HG02973 (cell line): ENCODE data around the gene MAPT.
"Not testable (repeated sequence)": the region's sequence is repeated elsewhere in the genome, so short reads cannot be mapped to it uniquely, and the experiment has no call there.

Source experiments
- ATAC-seq: cut with Tn5 transposase; IDR thresholded peaks from one replicate; pipeline ENCODE4 v1.9.1; 2021; ENCODE audit warnings: moderate library complexity; ENCODE audit not compliant: unreplicated experiment

MAPT gene

DNA sequence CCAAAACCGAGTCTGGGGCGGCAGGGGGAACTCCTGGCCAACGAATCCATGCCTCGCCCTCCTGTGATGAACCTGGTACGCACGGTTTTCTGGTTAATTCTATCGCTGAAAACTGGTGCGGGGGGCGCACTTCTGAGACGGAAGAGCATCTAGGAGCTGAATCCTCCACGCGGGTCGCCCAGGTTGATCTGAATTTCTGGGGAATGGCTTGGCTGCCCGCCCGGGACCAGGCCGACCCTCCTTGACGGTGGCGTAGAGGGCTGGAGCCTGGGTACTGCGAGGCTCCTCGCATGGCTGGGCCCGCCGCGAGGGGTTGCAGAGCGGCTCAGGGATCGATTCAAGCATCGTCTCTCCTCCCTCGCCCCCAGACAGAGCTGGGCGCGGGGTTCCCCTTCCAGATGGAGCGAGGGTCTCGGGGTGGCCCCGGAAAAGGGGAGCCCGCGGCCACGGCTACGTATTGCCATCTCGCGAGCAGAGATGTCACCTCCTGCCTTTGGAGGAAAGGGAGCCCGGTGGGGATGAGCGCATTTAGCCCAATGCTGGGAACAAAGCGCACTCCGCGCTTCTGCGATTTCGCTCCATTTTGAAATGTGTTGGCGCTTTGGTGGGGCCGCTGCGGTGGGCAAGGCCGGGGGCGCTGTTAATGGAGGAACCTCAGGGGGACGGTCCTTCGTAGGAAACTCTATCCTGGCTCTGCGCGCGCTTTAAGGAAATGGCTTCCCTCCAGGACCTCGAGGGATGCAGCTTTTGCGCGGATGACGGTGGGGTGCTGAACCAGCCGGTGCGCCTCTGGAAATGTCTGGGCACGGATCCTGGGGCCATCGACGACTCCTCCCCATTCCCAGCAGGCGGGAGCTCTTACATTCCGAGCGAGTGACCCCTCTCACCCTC is 2.7 kb downstream of the MAPT start:
- no peak for ATAC-seq

DNA sequence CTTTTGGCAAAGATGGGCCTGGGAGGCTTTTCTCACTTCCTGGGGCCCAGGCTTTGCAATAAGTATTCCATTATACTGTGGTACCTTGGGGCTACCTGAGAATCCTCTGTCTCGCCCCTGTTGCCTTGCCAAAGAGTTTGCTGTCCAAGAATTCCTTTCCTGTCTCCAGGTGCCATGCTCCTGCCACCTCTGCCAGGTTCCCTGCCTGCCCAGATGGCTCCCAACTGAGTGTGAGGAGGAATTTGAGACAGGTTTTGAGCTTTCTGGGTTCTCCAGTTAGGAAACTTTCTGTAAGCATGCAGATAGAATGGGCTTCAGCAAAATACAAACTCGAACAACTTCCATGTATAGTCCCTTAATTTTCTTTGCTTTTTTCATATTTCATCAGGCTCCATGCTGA is 5.8 kb downstream of the MAPT start:
- no peak for ATAC-seq

DNA sequence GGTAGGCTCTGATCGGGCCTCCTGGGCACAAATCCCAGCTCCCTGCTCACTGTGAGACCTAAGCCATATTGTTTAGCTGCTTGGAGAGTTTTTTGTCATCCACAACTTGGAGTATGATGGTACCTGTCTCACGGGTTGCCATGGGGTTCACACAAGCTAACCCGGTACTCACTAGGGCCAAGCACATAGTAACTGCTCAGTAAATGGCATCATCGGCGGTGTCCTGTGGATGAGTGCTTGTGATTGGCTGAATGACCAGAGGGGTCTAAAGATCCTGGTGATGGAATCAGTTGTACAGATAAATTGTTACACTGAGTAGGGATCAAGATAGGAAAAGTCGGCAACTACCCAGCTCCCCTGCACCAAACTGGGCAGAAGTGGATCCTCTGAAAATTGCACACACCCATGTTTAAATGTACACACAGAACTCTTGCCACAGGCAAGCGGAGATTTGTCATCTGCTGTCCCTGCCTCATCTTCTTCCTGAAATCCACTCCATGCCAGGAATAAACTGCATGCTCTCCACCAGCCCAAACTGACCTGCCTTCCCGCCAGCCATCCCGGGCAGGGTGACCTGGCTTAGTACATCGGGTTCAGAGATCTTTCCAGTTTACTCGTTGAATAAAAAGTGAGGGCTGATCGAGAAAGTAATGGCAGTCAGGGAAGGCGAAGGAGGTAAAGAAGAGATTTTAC is 6.5 kb downstream of the MAPT start:
- no peak for ATAC-seq

DNA sequence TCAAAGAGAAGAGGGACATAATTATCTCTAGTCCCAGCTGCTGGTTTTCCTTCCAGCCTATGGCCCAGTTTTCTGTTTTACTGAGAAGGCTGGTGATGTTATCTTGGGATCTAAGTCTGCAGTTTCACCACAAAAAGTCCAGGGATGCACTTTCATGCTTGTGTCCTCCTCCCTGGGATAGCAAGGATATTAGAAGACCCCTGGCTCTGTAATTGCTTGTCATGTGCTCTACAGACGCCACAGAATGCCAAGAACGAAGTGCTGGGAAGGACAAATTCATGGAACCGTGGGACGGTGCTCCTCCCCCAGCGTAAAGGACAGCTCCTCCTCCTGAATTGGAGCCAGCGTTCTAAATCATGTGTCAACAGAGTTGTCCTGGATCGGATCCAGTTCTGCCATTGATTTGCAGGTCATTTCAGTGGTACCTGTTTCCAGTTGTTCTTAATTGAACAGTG is 8.6 kb downstream of the MAPT start:
- ATAC-seq: no peak

DNA sequence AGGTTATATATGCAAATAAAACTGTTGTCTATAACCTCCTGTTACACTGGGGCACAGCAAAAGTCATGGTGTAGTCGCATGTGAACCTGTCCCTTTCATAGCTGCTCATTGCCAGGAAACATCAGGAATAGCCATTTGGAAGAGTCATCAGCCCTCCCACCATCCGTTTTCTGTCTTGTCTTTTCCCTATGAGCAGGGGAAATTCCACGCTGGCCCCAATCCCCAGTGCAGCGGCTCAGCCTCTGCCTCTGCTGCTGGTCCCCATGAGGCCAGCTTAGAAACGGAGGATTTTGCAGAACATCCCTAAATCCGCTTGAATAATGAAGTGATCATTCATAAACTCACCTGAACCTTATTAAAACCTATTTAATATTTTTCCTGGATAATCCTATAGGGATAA is 10.5 kb downstream of the MAPT start:
- ATAC-seq: no peak

DNA sequence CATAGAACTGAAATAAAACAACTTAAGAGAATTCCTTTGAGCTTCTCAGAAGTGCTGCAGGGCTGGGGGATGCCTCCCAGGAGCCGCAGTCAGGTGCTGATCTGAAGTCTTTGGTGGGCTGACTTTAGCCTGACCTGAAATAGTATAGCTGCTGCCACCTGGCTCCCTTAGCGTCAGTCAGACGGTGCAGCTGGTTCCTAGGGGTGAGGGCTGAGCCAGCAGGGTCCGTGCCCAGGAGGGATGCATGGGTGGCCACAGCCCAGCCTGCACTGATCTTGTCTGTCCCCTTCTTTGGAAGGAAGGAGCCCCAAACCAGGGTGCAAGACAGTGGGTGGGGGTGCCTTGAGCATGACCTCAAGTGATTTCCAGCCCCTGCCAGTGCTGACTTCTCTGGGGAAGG is 11.5 kb downstream of the MAPT start:
- no peak for ATAC-seq

DNA sequence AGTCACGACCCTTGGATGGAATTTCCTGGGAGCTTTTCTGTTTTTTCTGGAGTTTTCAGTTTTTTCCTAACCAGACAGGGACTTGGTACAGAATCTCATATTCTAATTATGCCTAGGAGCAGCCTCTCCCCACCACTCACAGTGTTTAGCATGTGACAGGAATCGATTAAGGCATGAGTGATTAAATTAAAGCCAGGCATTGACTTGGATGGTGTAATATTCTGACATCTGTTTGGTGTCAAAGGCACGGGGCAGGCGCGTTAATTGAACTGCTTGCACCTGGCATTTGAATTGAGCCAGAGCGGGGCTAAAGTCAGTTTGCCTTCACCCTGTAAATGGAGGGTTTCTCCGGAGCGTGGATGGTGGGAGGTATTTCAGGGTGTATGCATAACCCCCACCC is 11.9 kb downstream of the MAPT start:
- ATAC-seq: no peak

DNA sequence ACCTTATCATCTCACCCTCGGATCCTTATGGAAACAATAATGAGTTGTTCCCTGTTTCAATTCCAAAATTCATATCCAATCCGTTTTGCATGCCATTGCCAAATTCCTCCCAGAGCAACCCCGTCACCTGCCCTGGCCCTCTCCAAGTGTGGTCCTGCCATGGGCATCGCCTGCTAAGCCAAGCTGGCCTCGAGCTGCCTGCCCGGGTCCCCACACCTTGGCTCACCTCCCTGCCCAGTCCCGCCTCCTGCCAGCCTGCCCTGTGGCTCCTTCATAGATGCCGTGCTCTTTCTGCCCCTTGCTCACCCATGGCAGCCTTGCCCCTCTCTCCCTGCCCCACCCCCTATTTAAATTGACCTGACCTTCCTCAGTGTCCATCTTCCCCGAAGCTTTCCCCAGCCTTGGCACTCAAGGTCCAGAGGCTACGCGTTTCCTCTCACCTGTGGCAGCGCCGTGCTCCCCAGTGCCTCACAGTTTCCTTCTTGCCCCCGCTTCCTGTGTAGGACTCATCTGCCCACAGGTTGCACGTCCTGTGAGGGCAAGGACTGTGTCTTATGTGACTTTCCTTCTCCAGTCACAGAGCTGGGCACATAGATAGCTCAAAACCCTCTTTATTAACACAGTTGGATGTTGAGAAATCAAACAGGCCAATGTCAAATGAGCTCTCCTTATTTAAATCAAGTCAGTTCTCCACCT is 12.7 kb downstream of the MAPT start:
- no peak for ATAC-seq

DNA sequence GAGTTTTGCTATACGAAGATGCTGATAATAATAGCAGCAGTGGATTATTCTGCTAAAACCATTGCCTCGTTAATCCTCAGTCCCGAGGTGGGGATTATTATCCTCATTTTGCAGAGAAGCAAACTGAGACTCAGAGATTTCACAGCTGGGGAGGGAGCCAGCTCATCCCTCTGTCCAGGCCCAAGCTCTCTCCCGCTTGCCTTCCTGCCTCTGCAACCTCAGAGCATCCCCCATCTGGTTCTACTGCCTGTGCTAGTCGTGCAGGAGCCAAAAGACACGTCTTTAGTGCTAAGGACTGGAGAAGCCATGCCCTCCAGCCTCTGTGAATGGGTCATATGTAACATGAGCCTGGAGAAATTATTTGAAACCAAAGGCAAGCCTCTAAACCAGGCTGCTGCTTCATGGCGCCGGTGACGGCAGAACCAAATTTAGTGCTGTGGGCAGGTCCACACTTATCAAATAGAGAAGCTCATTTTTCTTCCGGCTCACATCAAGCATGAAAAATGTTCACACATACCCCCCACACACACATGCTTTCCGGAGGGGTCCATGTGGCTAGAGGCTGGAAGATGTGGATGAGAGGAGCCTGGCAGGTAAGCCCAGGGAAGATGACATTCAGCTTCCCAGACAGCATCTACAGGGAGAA is 13.5 kb downstream of the MAPT start:
- ATAC-seq: no peak

DNA sequence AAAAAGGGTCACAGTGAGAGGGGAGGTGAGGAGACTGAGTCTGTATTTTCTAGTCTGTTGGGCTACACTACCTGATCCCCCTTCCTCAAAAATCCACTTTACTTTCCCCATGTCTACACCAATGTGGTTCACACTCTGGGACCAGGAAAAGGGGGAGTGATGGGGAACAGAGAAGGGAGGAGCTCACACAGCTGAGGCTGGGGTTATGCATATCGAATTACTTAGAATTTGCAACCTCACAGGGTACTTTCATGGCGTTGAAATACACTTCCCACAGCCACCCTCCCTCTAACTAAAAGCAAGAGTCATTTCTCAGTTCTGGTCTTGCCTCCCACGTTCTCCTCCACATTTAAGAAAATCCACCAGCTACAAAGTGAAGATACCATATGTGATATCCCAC is 14.1 kb downstream of the MAPT start:
- no peak for ATAC-seq

DNA sequence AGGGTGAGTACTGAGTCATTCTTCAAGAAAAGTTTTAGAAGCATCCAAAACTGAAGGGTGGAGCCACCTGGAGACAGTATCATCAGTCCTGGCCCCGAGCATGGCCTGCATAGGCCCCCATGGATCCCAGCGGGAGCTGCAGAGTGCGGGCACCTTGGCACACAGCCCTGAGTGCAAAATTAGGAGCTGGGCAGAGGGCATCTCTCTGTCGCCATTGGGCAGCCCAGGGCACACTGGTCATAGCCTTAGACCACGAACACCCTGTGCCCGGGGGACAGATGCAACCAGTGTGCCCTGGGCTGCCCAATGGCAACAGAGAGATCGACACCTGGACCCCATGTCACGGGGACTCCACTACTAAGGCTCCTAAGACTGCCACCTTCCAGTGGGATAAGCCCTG is 14.6 kb downstream of the MAPT start:
- no peak for ATAC-seq

DNA sequence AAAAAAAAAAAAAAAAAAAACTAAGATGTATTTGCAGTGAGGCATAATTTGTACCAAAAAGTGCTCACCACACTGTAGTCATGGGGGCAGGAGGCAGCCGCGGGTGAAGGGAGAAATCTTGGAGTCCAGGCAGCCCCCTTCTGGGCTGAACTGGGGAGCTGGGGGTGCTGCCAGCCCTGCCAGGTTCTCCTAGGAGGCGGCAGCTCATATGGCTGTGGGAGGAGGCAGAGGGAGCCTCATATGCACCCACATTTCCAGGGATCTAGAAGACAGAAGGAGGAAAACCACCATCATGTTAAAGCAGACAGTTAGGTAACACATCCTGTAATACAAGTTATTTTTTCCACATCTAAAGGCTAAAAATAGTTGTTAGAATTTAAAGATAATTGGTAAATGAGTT is 16.3 kb downstream of the MAPT start:
- no peak for ATAC-seq

DNA sequence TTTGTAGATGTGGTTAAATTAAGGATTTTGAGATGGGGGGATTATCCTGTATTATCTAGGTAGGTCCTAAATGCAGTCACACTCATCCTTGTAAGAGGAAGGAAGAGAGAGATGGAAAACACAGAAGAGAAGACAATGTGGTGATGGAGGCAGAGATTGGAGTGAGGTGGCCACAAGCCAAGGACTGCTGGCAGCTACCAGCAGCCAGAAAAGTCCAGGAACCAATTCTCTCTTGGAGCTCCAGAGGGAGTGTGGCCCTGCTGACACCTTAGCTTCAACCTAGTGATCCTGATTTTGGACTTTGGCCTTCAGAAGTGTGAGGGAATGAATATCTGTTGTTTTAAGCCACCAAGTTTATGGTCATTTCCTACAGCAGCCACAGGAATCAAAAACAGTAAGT is 18.0 kb downstream of the MAPT start:
- ATAC-seq: no peak

DNA sequence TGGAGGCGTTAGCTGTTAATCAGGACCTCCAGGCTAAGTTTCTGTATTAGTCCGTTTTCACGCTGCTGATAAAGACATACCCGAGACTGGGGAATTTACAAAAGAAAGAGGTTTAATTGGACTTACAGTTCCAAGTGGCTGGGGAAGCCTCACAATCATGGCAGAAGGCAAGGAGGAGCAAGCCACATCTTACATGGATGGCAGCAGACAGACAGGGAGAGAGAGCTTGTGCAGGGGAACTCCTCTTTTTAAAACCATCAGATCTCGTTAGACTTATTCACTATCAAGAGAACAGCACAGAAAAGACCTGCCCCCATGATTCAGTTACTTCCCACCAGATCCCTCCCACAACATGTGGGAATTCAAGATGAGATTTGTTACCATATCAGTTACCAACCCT is 18.7 kb downstream of the MAPT start:
- not testable (repeated sequence) for ATAC-seq

DNA sequence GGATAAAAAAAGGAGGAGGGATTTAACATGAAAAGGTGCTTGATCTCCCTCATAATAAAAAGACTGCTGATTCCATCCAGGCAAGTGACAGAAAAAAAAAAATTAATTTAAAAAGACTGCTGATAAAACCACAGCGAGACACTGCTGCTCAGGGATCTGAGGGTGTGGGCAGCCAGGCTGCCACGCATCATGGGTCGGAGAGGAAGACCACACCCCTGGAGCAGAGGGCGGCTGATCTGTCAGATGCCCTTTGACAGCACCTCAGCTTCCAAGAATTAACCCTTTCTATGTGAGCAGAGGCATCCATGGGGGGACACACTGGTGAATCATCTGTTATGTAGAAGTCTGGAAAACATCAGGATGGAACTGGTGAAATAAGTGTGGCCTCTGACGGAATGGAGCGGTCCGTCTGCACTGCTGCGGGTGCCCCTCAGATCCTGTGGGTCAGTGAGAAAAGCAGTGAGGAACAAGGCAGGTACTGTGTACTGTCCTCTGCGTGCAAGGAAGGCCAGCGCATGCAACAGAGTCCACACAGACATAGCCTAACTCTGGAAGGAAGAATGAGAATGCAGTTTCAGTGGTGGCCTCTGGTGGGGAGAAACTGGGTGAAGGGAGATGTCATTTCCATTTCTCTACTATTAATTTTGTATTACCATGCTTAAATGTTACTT is 19.8 kb downstream of the MAPT start:
- ATAC-seq: no peak

DNA sequence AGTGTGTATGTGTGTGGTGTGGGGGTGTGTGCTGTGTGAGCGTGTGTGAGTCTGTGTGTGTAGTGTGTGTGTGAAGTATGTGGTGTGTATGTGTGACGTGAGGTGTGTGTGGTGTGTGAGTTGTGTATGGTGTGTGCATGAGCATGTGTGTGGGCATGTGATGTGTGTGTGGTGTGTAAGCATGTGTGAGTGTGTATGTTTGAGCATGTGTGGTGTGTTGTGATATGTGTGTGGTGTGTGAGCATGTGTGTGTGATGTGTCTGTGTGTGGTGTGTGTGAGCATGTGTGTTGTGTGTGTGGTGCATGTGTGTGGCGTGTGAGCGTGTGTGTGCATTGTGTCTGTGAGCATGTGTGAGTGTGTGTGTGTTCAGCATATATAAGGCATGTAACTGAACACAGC is 20.9 kb downstream of the MAPT start:
- no peak for ATAC-seq

DNA sequence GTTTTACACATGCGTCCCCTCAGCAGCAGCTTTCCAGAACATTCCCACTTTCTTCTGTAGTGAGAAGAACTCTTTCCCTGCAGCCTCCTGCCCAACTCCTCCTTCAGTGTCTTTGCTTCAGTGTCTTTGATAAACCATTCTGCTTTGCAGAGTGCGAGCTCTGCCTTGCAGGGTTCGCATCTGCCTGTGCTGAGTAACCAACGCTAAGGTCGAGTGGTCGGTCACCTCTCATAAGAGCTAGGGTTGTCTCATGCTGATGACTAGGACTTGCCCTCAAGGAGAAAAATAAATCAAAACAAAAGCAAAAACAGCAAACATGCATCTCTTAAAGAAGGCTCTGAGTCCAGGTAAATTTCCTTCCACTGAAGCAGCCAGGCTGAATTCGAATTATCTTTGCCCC is 22.7 kb downstream of the MAPT start:
- no peak for ATAC-seq

DNA sequence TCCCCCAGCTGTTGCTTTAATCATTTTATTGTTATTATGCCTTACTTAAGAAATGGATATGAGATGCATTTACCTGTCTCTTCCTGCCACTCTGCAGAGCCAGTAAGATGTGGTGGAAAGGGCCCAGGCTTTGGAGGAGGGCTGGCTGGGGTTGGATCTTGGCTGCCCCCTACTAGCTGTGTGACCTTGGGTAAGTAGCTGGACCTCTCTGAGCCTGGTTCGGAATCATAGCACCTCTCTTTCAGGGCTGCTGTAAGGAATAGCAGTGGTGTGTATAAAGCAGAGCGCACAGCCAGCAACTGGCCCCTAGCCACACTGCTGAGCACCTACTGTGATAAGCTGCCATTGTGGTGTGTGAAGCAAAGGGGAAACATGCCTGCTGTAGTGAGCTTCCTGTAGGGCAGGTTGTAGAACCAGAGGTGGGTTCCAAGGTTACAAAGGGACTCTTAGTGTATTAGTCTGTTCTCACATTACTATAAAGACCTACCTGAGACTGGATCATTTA is 23.9 kb downstream of the MAPT start:
- no peak for ATAC-seq

DNA sequence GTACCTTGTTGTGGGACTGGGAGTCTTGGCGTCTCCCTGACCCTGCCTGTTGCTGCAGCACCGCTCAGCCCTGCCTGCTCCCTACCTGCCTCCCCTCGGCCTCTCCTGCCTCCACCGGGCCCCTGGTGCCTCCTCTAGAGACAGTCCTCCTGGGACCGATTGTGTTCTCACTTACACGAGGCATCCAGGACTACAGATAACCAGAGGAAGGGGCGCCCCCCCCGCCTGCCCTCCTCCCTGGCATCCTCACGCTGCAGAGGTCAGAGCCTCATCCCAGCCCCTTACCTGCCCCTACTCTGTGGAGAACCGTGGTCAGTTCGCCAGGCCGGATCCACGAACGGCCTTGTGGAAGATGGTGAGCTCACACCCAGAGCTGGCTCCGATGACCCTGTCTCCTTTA is 24.8 kb downstream of the MAPT start:
- ATAC-seq: no peak

DNA sequence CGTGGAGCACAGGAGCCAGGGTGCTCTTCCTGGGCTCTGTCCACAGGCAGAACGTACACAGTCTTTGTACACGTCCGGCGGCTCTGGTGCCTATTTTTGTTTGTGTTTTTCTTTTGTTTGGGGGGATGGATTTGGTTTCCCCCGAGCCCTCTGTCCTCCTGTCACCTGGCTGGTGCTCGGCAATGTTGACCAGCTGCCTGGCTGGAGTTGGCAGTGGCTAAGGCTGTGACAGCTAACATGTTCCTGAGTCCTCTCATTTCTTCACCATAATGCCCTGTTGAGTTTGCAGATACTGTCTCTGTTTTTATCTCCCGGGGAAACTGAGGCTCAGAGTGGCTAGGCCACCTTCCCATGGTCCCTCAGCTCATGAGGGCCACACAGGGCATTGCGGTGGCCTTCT is 25.7 kb downstream of the MAPT start:
- ATAC-seq: no peak
